NCI-H526 (cell line): ENCODE measurements around the gene TGM1.

Experiments used
- DNase-seq, 2 experiments: peaks; one replicate each; lab custom pipeline; 2025; lab: John Stamatoyannopoulos, UW

The TGM1 gene

DNA sequence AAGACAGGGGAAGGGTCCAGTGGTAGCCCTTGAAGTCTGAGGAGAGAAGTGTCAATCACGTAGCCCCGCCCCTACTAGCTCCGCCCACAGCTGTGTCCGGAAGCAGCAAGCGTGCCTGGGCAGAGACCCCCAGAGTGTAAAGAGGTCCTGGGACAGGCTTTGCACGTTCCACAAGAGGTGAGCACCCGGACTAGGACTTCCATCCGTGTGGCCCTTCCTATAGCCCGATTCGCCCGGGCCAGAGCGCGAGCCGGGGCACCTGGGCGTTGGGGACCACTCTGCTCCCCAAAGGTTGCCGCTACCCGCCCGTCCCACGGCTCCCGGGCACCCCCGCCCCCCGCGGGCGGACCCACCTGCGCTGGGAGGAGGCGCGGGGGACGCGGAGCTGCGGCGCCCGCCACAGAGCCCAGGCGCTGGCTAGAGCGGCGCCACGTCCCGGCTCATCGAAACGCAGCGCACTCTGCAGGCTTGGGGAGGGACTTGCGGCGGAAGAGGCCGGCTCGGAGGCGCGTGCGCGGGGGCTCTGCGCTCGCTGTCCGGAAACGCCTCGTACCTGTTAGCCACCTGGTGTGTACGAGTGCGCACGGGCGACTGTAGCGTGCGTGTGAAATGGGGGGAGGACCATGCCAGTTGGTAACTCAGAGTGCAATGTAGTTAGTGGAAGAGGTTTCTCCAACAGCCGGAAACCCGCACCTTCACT is 8.3 kb upstream of the TGM1 start, which contains the start of gene RABGGTA:
Gene RABGGTA (minus strand): TSS at position 464 of the 700 bp plus-strand sequence. CDS start 482 bp downstream, outside the sequence.
- DNase-seq, result peak; percentile 86 to 95

GRCh38 chr14:24270537-24271133 is 7.7 kb upstream of the TGM1 start:
- no peak for DNase-seq

DNA sequence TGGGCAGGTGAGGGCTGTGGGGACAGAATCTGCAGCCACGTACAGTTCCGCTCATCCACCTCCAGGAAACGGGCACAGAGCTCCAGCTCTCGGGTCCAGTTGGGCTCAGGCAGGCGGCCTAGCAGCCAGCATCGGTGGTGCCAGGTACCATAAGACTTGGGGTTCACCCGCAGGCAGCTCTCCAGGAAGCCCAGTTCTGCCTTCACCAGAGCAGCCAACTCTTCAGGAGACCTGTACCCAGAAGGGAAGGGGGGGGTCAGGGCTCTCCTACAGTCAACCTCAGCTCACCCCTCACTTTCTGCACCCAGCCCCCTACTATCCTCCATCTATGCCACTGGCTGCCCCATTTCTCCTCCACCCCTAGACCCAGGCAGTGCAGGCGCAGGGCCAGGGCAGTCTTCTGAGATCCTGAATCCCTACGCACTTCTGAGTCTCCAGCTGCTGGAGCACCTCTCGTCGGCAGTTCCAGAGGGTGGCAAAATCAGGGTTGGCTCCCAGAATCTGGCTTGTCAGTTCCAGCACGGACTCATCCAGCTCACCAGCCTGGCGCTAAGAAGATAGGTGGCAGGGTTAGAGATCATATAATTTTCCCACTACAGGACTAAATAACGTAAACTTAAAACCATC is 7.0 kb upstream of the TGM1 start:
- no peak for DNase-seq

GRCh38 chr14:24269368-24269767 is 6.4 kb upstream of the TGM1 start:
- no peak for DNase-seq

DNA sequence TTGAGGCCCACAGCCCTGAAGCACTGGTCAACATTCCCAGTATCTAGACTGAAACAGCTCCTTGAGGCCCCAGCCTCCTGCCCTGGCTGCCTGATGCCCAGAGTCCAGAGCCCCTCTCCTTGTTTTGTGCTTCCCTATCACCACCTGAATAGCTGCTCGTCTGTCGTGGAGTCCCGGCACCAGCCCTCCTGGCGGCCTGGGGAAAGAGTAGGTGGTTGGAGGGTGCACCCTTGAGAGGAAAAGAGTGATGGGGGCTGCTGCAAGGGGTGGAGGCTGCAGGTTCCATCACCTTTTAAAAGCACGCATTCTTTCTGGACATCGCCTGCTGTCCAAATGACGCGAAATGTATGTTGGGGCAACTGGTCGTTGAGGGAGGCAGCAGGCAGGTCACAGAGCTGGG is 5.2 kb upstream of the TGM1 start:
- no peak for DNase-seq

DNA sequence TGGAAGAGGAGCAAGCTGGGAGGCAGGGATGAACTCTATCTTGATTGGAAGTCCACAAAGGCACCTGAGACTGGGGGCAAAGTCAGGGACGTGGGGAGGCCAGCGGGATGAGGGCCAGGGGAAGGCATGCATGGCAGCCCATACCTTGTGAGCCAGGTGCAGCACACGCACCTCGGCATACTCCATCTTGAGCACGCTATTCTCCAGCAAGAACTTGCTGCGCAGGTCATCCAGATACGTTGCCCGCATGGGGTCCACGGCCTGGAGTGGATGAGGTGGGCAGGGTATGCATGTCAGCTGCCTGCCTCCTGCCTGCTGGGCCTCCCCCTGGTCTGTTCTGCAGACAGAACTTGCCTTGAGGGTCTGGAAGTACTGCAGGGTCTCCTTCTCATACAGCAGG is 4.5 kb upstream of the TGM1 start:
- DNase-seq, result no peak

DNA sequence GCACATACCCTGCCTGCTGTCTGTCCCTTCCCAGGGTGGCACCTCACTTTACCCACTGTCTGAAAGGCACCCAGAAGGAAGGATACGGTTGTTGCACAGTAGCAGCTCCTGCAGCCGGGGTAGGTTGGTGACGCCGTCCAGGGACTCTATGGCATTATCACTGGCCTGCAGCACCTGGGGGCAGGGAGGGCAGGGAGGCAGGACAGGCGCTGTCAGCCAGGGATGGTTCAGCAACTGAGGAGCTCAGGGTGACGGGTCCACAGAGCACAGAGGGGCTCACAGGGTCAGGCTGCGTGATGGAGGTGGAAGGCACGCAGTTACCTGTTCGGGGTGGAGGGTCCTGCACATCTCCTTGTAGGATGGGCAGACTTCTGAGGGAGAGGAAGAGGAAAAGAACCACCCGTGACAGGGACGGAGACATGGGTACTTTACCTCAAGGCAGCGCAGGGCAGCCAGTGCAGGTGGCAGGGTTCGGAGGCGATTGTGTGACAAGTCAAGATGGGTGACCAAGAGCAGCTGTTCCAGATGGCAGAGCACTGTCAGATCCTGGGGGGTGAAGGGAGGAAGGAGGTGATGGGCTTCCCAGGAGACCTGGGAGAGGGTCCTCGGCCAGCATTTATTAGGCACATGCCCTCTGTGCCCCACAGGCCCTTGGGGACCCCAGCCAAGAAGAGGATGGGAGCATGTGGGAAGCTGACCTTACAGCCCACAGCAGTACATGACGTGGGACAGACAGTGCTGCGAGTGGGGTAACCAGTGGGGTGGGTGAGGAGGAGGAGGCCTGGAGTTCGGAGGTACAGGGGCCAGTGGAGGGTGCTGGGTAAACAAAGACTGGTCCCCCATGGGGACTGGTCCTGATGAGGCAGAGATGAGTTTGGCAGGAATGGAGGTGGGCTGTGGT is 3.6 kb upstream of the TGM1 start:
- no peak for DNase-seq

DNA sequence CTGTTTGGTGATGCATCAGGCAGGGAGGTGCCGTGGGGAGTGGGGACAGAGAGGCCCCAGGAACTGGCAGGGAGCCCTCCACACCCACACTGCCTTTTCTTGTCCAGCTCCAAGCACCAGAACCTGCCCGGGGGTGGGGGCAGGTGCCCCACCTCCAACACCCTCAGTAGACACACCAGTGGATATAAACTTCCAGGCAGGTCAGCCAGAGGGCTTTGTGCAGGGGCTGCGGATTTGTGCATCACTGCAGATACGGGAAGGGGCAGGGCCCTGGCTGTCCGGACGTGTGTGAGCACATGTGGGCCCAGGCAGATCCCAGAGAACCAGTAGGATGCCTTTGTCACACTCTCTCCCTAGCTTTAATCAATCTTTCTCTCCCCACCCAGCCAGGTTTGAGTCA is 1.3 kb upstream of the TGM1 start:
- no peak for DNase-seq

DNA sequence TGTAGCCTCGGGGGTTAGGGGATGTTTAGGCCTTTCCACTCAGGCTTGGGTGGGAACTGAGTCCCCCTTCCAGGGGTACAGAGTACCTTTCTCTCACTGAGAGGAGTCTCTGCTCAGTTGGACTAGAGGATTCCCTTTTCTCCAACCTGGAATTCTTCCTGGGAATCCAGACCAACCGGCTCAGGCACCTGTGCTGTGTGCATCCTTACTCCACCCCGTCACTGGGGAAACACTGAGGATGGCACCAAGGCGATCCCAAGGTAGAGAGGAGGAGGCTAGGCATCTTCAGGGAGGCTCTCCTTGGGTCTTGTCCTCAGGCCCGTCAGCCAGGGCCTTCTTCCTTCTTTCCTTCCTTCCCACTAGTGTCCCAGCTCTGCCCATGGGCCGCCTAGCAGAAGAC is 871 bp upstream of the TGM1 start:
- DNase-seq, result no peak

DNA sequence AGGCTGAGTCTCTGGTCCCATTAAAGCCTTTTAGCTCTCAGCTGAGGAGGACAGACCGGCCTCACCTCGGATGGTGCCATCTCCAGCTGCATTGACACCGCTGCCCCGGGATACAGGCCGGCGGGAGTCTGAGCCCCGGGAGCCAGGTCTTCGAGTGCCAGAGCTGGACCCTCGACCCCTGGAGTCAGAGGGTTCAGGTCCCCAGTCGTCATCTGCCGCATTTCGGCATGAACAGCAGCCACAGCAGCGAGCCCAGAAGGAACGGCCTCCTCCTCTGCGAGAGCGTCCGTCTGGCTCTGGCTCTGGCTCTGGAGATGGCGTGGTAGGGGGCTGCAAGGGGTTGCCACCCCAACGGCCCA is 1.0 kb downstream of the TGM1 start:
- DNase-seq, result no peak

DNA sequence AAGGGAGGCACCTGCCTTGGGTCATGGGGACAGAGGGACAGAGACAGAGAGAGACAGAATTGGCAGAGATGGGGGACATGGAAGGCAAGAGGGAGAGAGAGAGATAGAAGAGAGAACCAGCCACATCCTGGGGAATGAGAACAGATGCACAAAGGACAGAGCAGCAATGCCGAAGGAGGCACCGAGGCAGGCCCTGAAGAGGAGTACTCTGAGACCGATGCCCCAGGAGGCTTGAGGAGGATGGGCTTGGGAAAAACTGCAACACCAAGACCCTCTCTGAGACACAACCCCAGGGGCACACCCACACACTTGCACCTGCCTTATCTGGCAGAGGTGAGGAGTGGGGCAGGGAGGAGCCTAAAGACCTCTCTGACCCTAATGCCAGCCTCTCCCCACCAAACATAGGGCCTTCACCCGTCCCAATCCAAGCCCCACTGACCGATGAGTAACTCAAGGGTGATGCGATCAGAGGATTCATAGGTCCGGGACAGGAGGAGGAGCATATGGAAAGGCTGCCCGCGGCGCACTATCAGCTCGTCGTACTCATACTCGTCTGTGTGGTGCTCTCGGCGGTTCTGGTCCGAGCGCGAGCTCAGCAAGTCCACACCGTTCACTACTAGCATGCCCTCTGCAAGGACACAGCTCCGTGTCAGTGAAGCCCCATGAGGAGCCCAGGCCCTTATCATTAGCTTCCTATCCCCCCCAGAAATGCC is 1.6 kb downstream of the TGM1 start:
- no peak for DNase-seq

DNA sequence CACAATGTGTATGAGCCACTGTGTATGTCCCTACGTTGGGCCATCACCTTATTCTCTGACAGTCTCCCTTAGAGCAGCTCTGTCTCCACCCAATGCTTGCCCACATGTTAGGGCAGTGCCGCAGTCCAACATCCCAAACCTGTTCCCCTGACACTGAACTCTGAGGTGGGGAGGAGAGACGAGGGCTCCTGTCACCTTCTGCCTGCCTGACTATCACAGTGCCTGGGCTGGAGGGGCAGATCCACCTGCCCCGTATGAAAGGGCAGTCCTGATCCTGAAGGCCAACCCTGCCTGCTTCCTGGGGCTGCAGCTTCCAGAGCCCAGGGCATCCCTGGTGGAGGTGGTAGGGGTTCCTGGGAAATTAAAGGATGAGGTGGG is 2.2 kb downstream of the TGM1 start:
- DNase-seq, result no peak

GRCh38 chr14:24260026-24260779 is 2.8 kb downstream of the TGM1 start:
- no peak for DNase-seq

- DNase-seq, result no peak
Measured at GRCh38 chr14:24259282-24260025, 3.5 kb downstream of the TGM1 start.

DNA sequence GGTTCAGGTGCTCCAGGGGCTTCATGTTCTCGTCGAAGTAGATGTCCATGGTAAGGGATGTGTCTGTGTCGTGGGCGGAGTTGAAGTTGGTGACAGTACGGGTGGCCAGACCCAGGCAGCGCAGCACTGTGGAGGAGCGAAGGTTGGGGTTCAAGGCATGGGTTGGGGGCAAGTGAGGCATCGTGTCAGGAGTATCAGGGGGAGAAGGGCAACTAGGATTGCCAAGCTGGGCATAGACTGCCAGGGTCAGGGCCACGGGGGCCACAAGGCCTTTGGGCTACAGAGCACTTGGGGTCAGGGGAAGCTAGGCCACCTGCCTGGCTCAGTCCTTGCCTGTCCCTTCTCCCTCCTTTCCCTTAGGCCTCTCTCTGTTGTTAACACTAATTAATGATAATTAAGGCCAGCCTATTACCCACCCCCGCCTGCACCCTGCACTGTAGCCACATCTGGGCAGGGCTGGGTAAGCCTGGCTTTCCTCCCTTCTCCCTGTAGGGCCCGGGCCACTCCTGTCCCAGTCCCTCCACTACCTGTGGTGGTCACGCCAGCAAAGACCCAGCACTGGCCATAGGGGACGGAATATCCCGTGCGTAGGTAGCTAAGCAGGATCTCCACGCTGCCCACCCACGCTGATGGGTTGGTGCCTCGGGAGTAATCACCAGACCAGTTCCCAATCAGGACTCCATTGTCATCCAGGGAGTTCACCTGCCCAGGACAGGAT is 4.3 kb downstream of the TGM1 start:
- no peak for DNase-seq

DNA sequence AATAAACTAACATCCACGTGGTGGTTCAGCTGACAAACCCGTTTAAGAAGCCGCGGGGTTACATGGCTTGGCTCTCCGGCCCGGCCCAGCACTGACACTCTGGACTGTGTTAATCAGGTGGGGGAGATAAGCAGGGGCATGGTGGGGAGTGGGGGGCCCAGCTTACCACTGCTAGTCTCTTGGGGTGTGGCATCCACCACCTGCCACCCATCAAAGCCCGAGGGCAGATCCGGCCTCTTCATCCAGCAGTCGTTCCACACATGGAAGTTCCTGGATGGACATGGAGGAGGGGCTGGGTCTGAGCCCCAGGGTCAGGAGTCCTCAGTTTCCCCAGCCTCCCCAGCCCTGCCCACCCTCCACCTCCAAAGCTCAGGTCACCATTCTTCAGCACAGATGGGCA is 4.9 kb downstream of the TGM1 start:
- DNase-seq, result no peak

GRCh38 chr14:24256960-24257359 is 6.0 kb downstream of the TGM1 start:
- no peak for DNase-seq

GRCh38 chr14:24255931-24256711 is 6.9 kb downstream of the TGM1 start:
- no peak for DNase-seq

GRCh38 chr14:24255438-24255837 is 7.5 kb downstream of the TGM1 start:
- DNase-seq, result no peak
